ENCODE results near the gene AP3S2.

AP3S2 gene

GRCh38 chr15:89830639-89831038 lies 63.2 kb downstream of the AP3S2 start:
- no peak for DNase-seq

GRCh38 chr15:89829616-89830440 lies 64.0 kb downstream of the AP3S2 start:
- DNase-seq = no peak

- DNase-seq = no peak
Observed at GRCh38 chr15:89829161-89829560, 64.6 kb downstream of the AP3S2 start.

- peak; percentile 42 for DNase-seq
Observed at GRCh38 chr15:89828281-89829145, 65.3 kb downstream of the AP3S2 start.

- DNase-seq = no peak
Observed at GRCh38 chr15:89827829-89828228, 66.0 kb downstream of the AP3S2 start.

GRCh38 chr15:89826671-89827655 lies 66.8 kb downstream of the AP3S2 start:
- peak; percentile 51 for DNase-seq

GRCh38 chr15:89825271-89825940 lies 68.4 kb downstream of the AP3S2 start:
- DNase-seq = peak; percentile 93

GRCh38 chr15:89824607-89824867 lies 69.3 kb downstream of the AP3S2 start:
- DNase-seq = no peak

- no peak for DNase-seq
Observed at GRCh38 chr15:89823836-89824606, 69.8 kb downstream of the AP3S2 start.

- peak; percentile 17 for DNase-seq
Observed at GRCh38 chr15:89822951-89823711, 70.7 kb downstream of the AP3S2 start.

- DNase-seq = no peak
Observed at GRCh38 chr15:89822611-89822950, 71.2 kb downstream of the AP3S2 start.

GRCh38 chr15:89822026-89822425 lies 71.8 kb downstream of the AP3S2 start:
- no peak for DNase-seq

GRCh38 chr15:89820666-89821611 lies 72.9 kb downstream of the AP3S2 start:
- DNase-seq = peak; percentile 40

- no peak for DNase-seq
Observed at GRCh38 chr15:89818287-89818686, 75.5 kb downstream of the AP3S2 start.

- DNase-seq = no peak
Observed at GRCh38 chr15:89817701-89818280, 76.0 kb downstream of the AP3S2 start.

GRCh38 chr15:89815769-89816168 lies 78.0 kb downstream of the AP3S2 start:
- no peak for DNase-seq

GRCh38 chr15:89814112-89814742 lies 79.6 kb downstream of the AP3S2 start:
- DNase-seq = no peak

- DNase-seq = no peak
Observed at GRCh38 chr15:89813381-89814111, 80.2 kb downstream of the AP3S2 start.
